Muscle of leg (tissue), 11 donors: ENCODE measurements around the gene RARA. TPM values are rescaled to one million over a fixed set of nuclear protein-coding genes. Genes with fewer than 3 reads are reported as not detected.

Source experiments
- DNase-seq: peaks from one replicate; pipeline ENCODE4 v3.0.0; 2013
- H3K27ac ChIP-seq: one replicate; pipeline ENCODE4 v1.5.1; 2013; ENCODE audit warnings: mild to moderate bottlenecking, low read length, control low read depth
- H3K27me3 ChIP-seq: one replicate; pipeline ENCODE4 v1.6.1; 2013; ENCODE audit warnings: low read length; ENCODE audit not compliant: control insufficient read depth, insufficient read depth
- H3K36me3 ChIP-seq: one replicate; pipeline ENCODE4 v1.6.1; 2013; ENCODE audit warnings: low read length; ENCODE audit not compliant: control insufficient read depth, insufficient read depth
- H3K4me1 ChIP-seq: one replicate; pipeline ENCODE4 v1.6.1; 2013; ENCODE audit warnings: low read length; ENCODE audit not compliant: control insufficient read depth, insufficient read depth
- H3K4me3 ChIP-seq: one replicate; pipeline ENCODE4 v1.5.1; 2013; ENCODE audit warnings: low read length, control low read depth
- H3K9me3 ChIP-seq: replicated peaks from 2 replicates; pipeline ENCODE4 v1.6.1; 2013; ENCODE audit warnings: low read depth, low read length; ENCODE audit not compliant: control insufficient read depth
- WGBS: methylation state at CpG from one replicate; pipeline ENCODE4 v1.1.5; 2013; ENCODE audit warnings: missing lambda C conversion rate; ENCODE audit not compliant: insufficient coverage; 5-methylcytosine and 5-hydroxymethylcytosine counted together
- polyA plus RNA-seq, 8 donors: library from polyadenylated mRNA; unstranded; fragments of 120-200 nt; gene quantifications; one replicate each; pipeline versions ENCODE4 v1.2.1 to v1.2.3, GENCODE V29; 2013; ENCODE audit warnings: inconsistent platforms in 1 of 8, low replicate concordance in 1 of 8; ENCODE audit not compliant: insufficient read length in 8 of 8, insufficient read depth in 1 of 8
- total RNA-seq: library from RNA; stranded (reverse); fragments of 120-200 nt; gene quantifications from one replicate; pipeline ENCODE4 v1.2.4, GENCODE V29; 2013

The RARA gene
- total and polyA plus RNA-seq, 9 donors: 28.2 to 77.2 (median 62.1) TPM

- peak overlapping the region; percentile 20 for H3K27ac ChIP-seq
- H3K36me3 ChIP-seq: peaks cover 49% of the 10 kb centered on the region
- peaks cover 87% of the 10 kb centered on the region for H3K4me1 ChIP-seq
- DNase-seq: no peak
- H3K27me3 ChIP-seq: no peaks in the 10 kb centered on the region
- H3K9me3 ChIP-seq: no peaks in the 10 kb centered on the region
- WGBS: 79% methylated on average over 4 of the region's 5 CpGs
- no peak overlapping the region for H3K4me3 ChIP-seq
Observed at GRCh38 chr17:40338058-40338457, 29.1 kb downstream of the RARA start.

- peak; percentile 58 for DNase-seq
Observed at GRCh38 chr17:40338941-40339649, 30.1 kb downstream of the RARA start.

GRCh38 chr17:40340327-40340726 is 31.3 kb downstream of the RARA start:
- no peak for DNase-seq
- no CpG with 5 or more reads among the region's 1 CpG for WGBS
- H3K9me3 ChIP-seq: no peaks in the 10 kb centered on the region
- peaks cover 87% of the 10 kb centered on the region for H3K4me1 ChIP-seq
- no peak overlapping the region for H3K4me3 ChIP-seq
- peak overlapping the region; percentile 97 for H3K27ac ChIP-seq
- no peaks in the 10 kb centered on the region for H3K27me3 ChIP-seq
- H3K36me3 ChIP-seq: peaks cover 36% of the 10 kb centered on the region

More at GRCh38 chr17:40338941-40339649, 30.1 kb downstream of the RARA start:
- 24% methylated on average over 7 of the region's 13 CpGs for WGBS
- Histone ChIP-seq H3K27ac (peak overlapping the region; percentile 82), H3K4me1 (peaks cover 87% of the 10 kb centered on the region), H3K4me3 (no peak overlapping the region), H3K27me3 (no peaks in the 10 kb centered on the region), H3K36me3 (peaks cover 44% of the 10 kb centered on the region), H3K9me3 (no peaks in the 10 kb centered on the region)

- Histone ChIP-seq H3K4me3 (peak overlapping the region; percentile 91), H3K9me3 (no peaks in the 10 kb centered on the region), H3K36me3 (peaks cover 36% of the 10 kb centered on the region), H3K27me3 (no peaks in the 10 kb centered on the region), H3K27ac (peak overlapping the region; percentile 97), H3K4me1 (peaks cover 87% of the 10 kb centered on the region)
- under 1% methylated on average over 44 of the region's 55 CpGs for WGBS
- DNase-seq: peak; percentile 90
Observed at GRCh38 chr17:40340880-40341807, 32.2 kb downstream of the RARA start.

- no peaks in the 10 kb centered on the region for H3K9me3 ChIP-seq
- H3K27me3 ChIP-seq: no peaks in the 10 kb centered on the region
- H3K4me3 ChIP-seq: peak overlapping the region; percentile 91
- DNase-seq: peak; percentile 94
- peaks cover 92% of the 10 kb centered on the region for H3K4me1 ChIP-seq
- 0% methylated on average over 40 of the region's 55 CpGs for WGBS
- H3K27ac ChIP-seq: peak overlapping the region; percentile 97
- peaks cover 36% of the 10 kb centered on the region for H3K36me3 ChIP-seq
Observed at GRCh38 chr17:40341808-40342503, 33.0 kb downstream of the RARA start.

GRCh38 chr17:40342504-40343218 is 33.7 kb downstream of the RARA start:
- H3K4me3 ChIP-seq: peak overlapping the region; percentile 91
- H3K9me3 ChIP-seq: no peaks in the 10 kb centered on the region
- under 1% methylated on average over 19 of the region's 38 CpGs for WGBS
- H3K27ac ChIP-seq: peak overlapping the region; percentile 97
- no peaks in the 10 kb centered on the region for H3K27me3 ChIP-seq
- H3K4me1 ChIP-seq: peaks cover 92% of the 10 kb centered on the region
- DNase-seq: peak; percentile 40
- peaks cover 30% of the 10 kb centered on the region for H3K36me3 ChIP-seq

- no peaks in the 10 kb centered on the region for H3K27me3 ChIP-seq
- peak overlapping the region; percentile 91 for H3K4me3 ChIP-seq
- WGBS: 9% methylated on average over 6 of the region's 15 CpGs
- peaks cover 33% of the 10 kb centered on the region for H3K36me3 ChIP-seq
- H3K4me1 ChIP-seq: peaks cover 92% of the 10 kb centered on the region
- H3K27ac ChIP-seq: peak overlapping the region; percentile 97
- no peaks in the 10 kb centered on the region for H3K9me3 ChIP-seq
- DNase-seq: peak; percentile 70
Observed at GRCh38 chr17:40343219-40344119, 34.5 kb downstream of the RARA start.

- WGBS: 10% methylated on average over 4 of the region's 7 CpGs
Observed at GRCh38 chr17:40344421-40345160, 35.6 kb downstream of the RARA start.

More at GRCh38 chr17:40344421-40345160, 35.6 kb downstream of the RARA start:
- Histone ChIP-seq H3K27me3 (no peaks in the 10 kb centered on the region), H3K4me3 (peak overlapping the region; percentile 91), H3K36me3 (peaks cover 40% of the 10 kb centered on the region), H3K27ac (peak overlapping the region; percentile 97), H3K4me1 (peaks cover 92% of the 10 kb centered on the region), H3K9me3 (no peaks in the 10 kb centered on the region)
- peak; percentile 67 for DNase-seq
